K562 (cell line): ENCODE results near the gene OR5T2. TPM values are rescaled to one million over a fixed set of nuclear protein-coding genes. Genes with fewer than 3 reads are reported as not detected.

ENCODE experiments used
- ATAC-seq: fragments of 200-7000 bp; cut with Tn5 transposase; 3 replicates; pipeline ENCODE4 v1.9.1; 2020; ENCODE audit warnings: moderate library complexity
- BruUV-seq: library from RNA; stranded (reverse); fragments of 400-500 nt; replicated peaks from 2 replicates; lab custom pipeline; 2021; lab: Mats Ljungman, UMichigan
- CTCF ChIA-PET: fragments of 300-600 bp; formaldehyde crosslinking; extraction: SDS; loops from one replicate; lab custom pipeline; 2021; ENCODE audit warnings: low intra/inter-chr PET ratio; lab: Yijun Ruan, JAX
- POLR2A ChIA-PET: fragments of 300-600, 350-650 bp; sonication (Branson Sonifier 250); formaldehyde crosslinking; extraction: SDS; loops from one replicate; lab custom pipeline; 2021; ENCODE audit warnings: antibody characterized with exemption, inconsistent platforms; lab: Yijun Ruan, JAX
- DNase-seq, 4 experiments: peaks; one replicate each; pipeline versions ENCODE4 v3.0.0 to v3.0.0-alpha.2; 2011 to 2018; ENCODE audit warnings: low spot score in 3 of 4, mixed read lengths in 3 of 4; ENCODE audit errors: extremely low read depth in 1 of 4
- FAIRE-seq: peaks from 2 replicates; lab custom pipeline; 2011; peaks lifted over from hg19 to GRCh38; lab: Jason Lieb, UNC
- H2AFZ ChIP-seq: 2 replicates; pipeline ENCODE4 v1.6.0; 2011; ENCODE audit warnings: low read depth, low read length, control low read depth, inconsistent platforms
- H3K27ac ChIP-seq: fragments of 200-600 bp; 3 replicates; pipeline ENCODE4 v1.8.0; 2011; ENCODE audit warnings: low read depth, mild to moderate bottlenecking, control low read depth, inconsistent platforms, low read length, moderate library complexity, mixed read lengths; ENCODE audit errors: extremely low read depth
- H3K27me3 ChIP-seq, 2 experiments: fragments of 300-600 bp in 1 of 2; 2 replicates in 1 of 2; 3 replicates in 1 of 2; pipeline versions ENCODE4 v1.6.0 to v1.8.0; 2011; ENCODE audit warnings: inconsistent platforms in 2 of 2, low read length in 2 of 2, mild to moderate bottlenecking in 1 of 2, mixed read lengths in 1 of 2, moderate library complexity in 1 of 2; ENCODE audit not compliant: control insufficient read depth in 2 of 2, insufficient read depth in 2 of 2
- H3K36me3 ChIP-seq: fragments of 300-600 bp; 3 replicates; pipeline ENCODE4 v1.8.0; 2011; ENCODE audit warnings: mild to moderate bottlenecking, low read length, inconsistent platforms; ENCODE audit not compliant: control insufficient read depth, insufficient read depth
- H3K4me1 ChIP-seq, 2 experiments: fragments of 200-600 bp in 1 of 2; replicated peaks in 1 of 2; 2 replicates in 1 of 2; 3 replicates in 1 of 2; pipeline versions ENCODE4 v1.5.1 to v1.8.0; 2011; ENCODE audit warnings: inconsistent platforms in 2 of 2, low read length in 2 of 2, mild to moderate bottlenecking in 1 of 2, mixed read lengths in 1 of 2, moderate library complexity in 1 of 2; ENCODE audit not compliant: control insufficient read depth in 2 of 2, insufficient read depth in 2 of 2
- H3K4me2 ChIP-seq: 2 replicates; pipeline ENCODE4 v1.6.1; 2011; ENCODE audit warnings: low read length, control low read depth, inconsistent platforms, mixed read lengths; ENCODE audit not compliant: insufficient read depth
- H3K4me3 ChIP-seq: fragments of 200-600 bp; sonication (generic), shearing (Covaris generic); 2 replicates; pipeline ENCODE4 v1.5.1; 2016; ENCODE audit warnings: control low read depth, inconsistent platforms
- H3K79me2 ChIP-seq: fragments of 200-600 bp; 3 replicates; pipeline ENCODE4 v1.8.0; 2011; ENCODE audit warnings: low read length, inconsistent platforms; ENCODE audit not compliant: control insufficient read depth, insufficient read depth
- H3K9ac ChIP-seq, 2 experiments: 2 replicates each; pipeline versions ENCODE4 v1.6.0 to v1.6.1; 2011; ENCODE audit warnings: low read depth in 2 of 2, low read length in 2 of 2, control low read depth in 1 of 2, inconsistent platforms in 1 of 2, mild to moderate bottlenecking in 1 of 2, mixed read lengths in 1 of 2; ENCODE audit not compliant: insufficient read depth in 1 of 2
- H3K9me1 ChIP-seq: one replicate; pipeline ENCODE4 v1.6.0; 2011; ENCODE audit warnings: inconsistent platforms, mild to moderate bottlenecking, low read length, moderate library complexity; ENCODE audit not compliant: control insufficient read depth, insufficient read depth
- H3K9me3 ChIP-seq: replicated peaks from 2 replicates; pipeline ENCODE4 v1.5.1; 2011; ENCODE audit warnings: low read depth, low read length, inconsistent platforms; ENCODE audit not compliant: control insufficient read depth, insufficient read depth
- H4K20me1 ChIP-seq: replicated peaks from 2 replicates; pipeline ENCODE4 v1.6.1; 2011; ENCODE audit warnings: low read length, inconsistent platforms, mixed read lengths; ENCODE audit not compliant: control insufficient read depth, insufficient read depth
- CHD1 ChIP-seq: fragments of 200-600 bp; sonication (generic); IDR thresholded peaks from one replicate; pipeline ENCODE4 v1.6.1; 2012; ENCODE audit warnings: mild to moderate bottlenecking, moderate library complexity, low read length, inconsistent platforms
- ESRRB ChIP-seq: fragments of 250-450 bp; sonication (Bioruptor Pico); IDR thresholded peaks from 2 replicates; pipeline ENCODE4 v1.5.0; 2020; ENCODE audit warnings: mild to moderate bottlenecking, moderate library complexity, borderline replicate concordance
- GMEB1 ChIP-seq: fragments of 250-450 bp; sonication (Bioruptor Pico); IDR thresholded peaks from 2 replicates; pipeline ENCODE4 v1.4.0; 2020; ENCODE audit warnings: mild to moderate bottlenecking
- ILF3 ChIP-seq: fragments of 450-650 bp; IDR thresholded peaks from 2 replicates; pipeline ENCODE4 v1.6.1; 2018; ENCODE audit warnings: antibody characterized with exemption, mild to moderate bottlenecking, moderate library complexity, borderline replicate concordance
- MEF2D ChIP-seq: conservative IDR thresholded peaks from 2 replicates; pipeline ENCODE4 v1.6.1; 2016; ENCODE audit warnings: low read depth, missing genetic modification characterization, missing compliant biosample characterization
- MNT ChIP-seq, 2 experiments: fragments of 450-650 bp; conservative IDR thresholded peaks; 2 replicates each; pipeline ENCODE4 v1.6.1; 2017; ENCODE audit warnings: mild to moderate bottlenecking in 2 of 2, moderate library complexity in 2 of 2
- PHB2 ChIP-seq: fragments of 450-650 bp; IDR thresholded peaks from 2 replicates; pipeline ENCODE4 v1.6.1; 2017; ENCODE audit warnings: low read depth
- RAD21 ChIP-seq, 2 experiments: fragments of 250-450 bp in 1 of 2; fragments of 450-650 bp in 1 of 2; sonication (Bioruptor Pico) in 1 of 2; formaldehyde crosslinking in 1 of 2; IDR thresholded peaks in 1 of 2; conservative IDR thresholded peaks in 1 of 2; 2 replicates each; pipeline versions ENCODE4 v1.4.0 to v1.8.0; 2020 to 2022; ENCODE audit warnings: mild to moderate bottlenecking in 2 of 2, moderate library complexity in 1 of 2
- SMARCB1 ChIP-seq: IDR thresholded peaks from 2 replicates; pipeline ENCODE4 v1.6.1; 2011; ENCODE audit warnings: improper control_type of control experiment, low read depth; ENCODE audit not compliant: insufficient read length
- TAF9B ChIP-seq: fragments of 450-650 bp; IDR thresholded peaks from 2 replicates; pipeline ENCODE4 v1.6.1; 2018; ENCODE audit warnings: mild to moderate bottlenecking; ENCODE audit not compliant: partially characterized antibody
- ZNF12 ChIP-seq: sonication (generic); formaldehyde crosslinking; IDR thresholded peaks from 2 replicates; pipeline ENCODE4 v1.4.0; 2020; ENCODE audit warnings: mild to moderate bottlenecking, missing genetic modification reagents
- ZNF165 ChIP-seq: fragments of 250-450 bp; sonication (Bioruptor Pico); IDR thresholded peaks from 2 replicates; pipeline ENCODE4 v1.4.0; 2020; ENCODE audit warnings: borderline replicate concordance
- ZNF274 ChIP-seq: IDR thresholded peaks from 2 replicates; pipeline ENCODE4 v1.6.1; 2011; ENCODE audit warnings: low read depth, mild to moderate bottlenecking, low read length, moderate library complexity, borderline replicate concordance
- ZNF408 ChIP-seq: fragments of 250-450 bp; sonication (Bioruptor Pico); IDR thresholded peaks from 2 replicates; pipeline ENCODE4 v1.4.0; 2020; ENCODE audit warnings: low read depth, mild to moderate bottlenecking, moderate library complexity
- ZNF592 ChIP-seq: fragments of 450-650 bp; IDR thresholded peaks from 2 replicates; pipeline ENCODE4 v1.6.1; 2017; ENCODE audit warnings: antibody characterized with exemption, mild to moderate bottlenecking
- ZNF699 ChIP-seq: fragments of 250-450 bp; sonication (Bioruptor Pico); IDR thresholded peaks from 2 replicates; pipeline ENCODE4 v1.8.0; 2021; ENCODE audit warnings: mild to moderate bottlenecking, moderate library complexity; ENCODE audit not compliant: insufficient replicate concordance
- WGBS: fragments of 100-300 bp; shearing (Covaris generic); methylation state at CpG from one replicate; pipeline ENCODE4 v1.1.6; 2016; ENCODE audit warnings: low coverage, mixed read lengths; ENCODE audit not compliant: insufficient coverage; ENCODE audit errors: missing lambda C conversion rate; 5-methylcytosine and 5-hydroxymethylcytosine counted together
- in situ Hi-C: fragments of 300-500 bp; cut with MboI; formaldehyde crosslinking; loops from 4 replicates; pipeline ENCODE4 v1.15.0; 2018; ENCODE audit warnings: inconsistent platforms, mixed read lengths
- intact Hi-C: fragments of 100-400 bp; cut with micrococcal nuclease; formaldehyde crosslinking; loops from 2 replicates; pipeline ENCODE4 v1.14.2; 2022
- polyA plus RNA-seq, 8 experiments: library from polyadenylated mRNA; depleted of rRNA in 4 of 8; stranded (reverse) in 5 of 8; unstranded in 3 of 8; fragments of >200 nt; fragmentation: Nextera tagmentation in 2 of 8; fragmentation: Illumina TruSeq in 1 of 8; extraction: Ambion mirVana in 2 of 8; extraction: Trizol in 1 of 8; gene quantifications; 2 replicates each; pipeline versions ENCODE4 v1.2.1 to v1.2.3, GENCODE V29; 2011 to 2014; ENCODE audit warnings: inconsistent platforms in 1 of 8, missing spikeins in 1 of 8
- total RNA-seq, 7 experiments: library from RNA; depleted of rRNA in 6 of 7; stranded (reverse); fragments of >200 nt in 6 of 7; fragmentation: Illumina TruSeq in 2 of 7; extraction: Trizol in 2 of 7; gene quantifications; 2 replicates each; pipeline versions ENCODE4 v1.2.1 to v1.2.3, GENCODE V29; 2011 to 2021; ENCODE audit warnings: low replicate concordance in 1 of 7

Gene OR5T2
- total and polyA plus RNA-seq, 9 of the 15 experiments (the other 6 are each of a cell fraction or from before 2014, with no cell fraction given): not detected

GRCh38 chr11:56188602-56189001 lies 45.5 kb downstream of the OR5T2 start:
- Histone ChIP-seq H3K9me3 (no peaks in the 10 kb centered on the region; the same call in 1 of the 2 replicates), H3K27ac (no peak overlapping the region), H3K27me3 (no peaks in the 10 kb centered on the region), H3K4me3 (no peak overlapping the region), H2AFZ (no peak overlapping the region), H3K79me2 (no peaks in the 10 kb centered on the region), H3K36me3 (no peaks in the 10 kb centered on the region), H4K20me1 (no peaks in the 10 kb centered on the region), H3K4me1 (no peaks in the 10 kb centered on the region), H3K9me1 (no peaks in the 10 kb centered on the region), H3K9ac (no peak overlapping the region), H3K4me2 (no peak overlapping the region)
- ChIA-PET POLR2A (no interaction called here), CTCF (no interaction called here)
- TF ChIP-seq ILF3 (no peak), ESRRB (CRISPR knock-in tag) (no peak), GMEB1 (CRISPR knock-in tag) (no peak), MNT (conservative IDR thresholded peaks at IDR 0.05) (no peak), ZNF274 (no peak), ZNF408 (CRISPR knock-in tag) (no peak), ZNF699 (CRISPR knock-in tag) (no peak), RAD21 (CRISPR knock-in tag; conservative IDR thresholded peaks at IDR 0.05 in 1 of 2, IDR thresholded peaks at IDR 0.05 in 1 of 2) (no peak), ZNF165 (no peak), TAF9B (no peak), ZNF12 (CRISPR knock-in tag) (no peak), SMARCB1 (no peak), PHB2 (no peak), ZNF592 (no peak), MEF2D (tag) (no peak), CHD1 (no peak)
- no TSS peak for BruUV-seq
- 2% methylated on average over 3 of the region's 3 CpGs for WGBS
- in situ Hi-C loops: no loop called here
- no peak for ATAC-seq
- DNase-seq: no peak
- FAIRE-seq: no peak
- intact Hi-C loops: loop anchor here (10.0 kb wide), 1 partner anchor 46 kb away; the partner anchor contains the start of gene OR5T2
